HepG2 (cell line): ENCODE data around the gene BIN1. TPM values are rescaled to one million over a fixed set of nuclear protein-coding genes. Genes with fewer than 3 reads are reported as not detected.

ENCODE experiments used
- ATAC-seq: fragments of 200-7000 bp; cut with Tn5 transposase; 3 replicates; pipeline ENCODE4 v1.9.1; 2020; ENCODE audit warnings: mild to moderate bottlenecking, moderate library complexity
- BruUV-seq: library from RNA; stranded (reverse); fragments of 400-500 nt; replicated peaks from 2 replicates; lab custom pipeline; 2021; lab: Mats Ljungman, UMichigan
- CTCF ChIA-PET: fragments of 300-600 bp; formaldehyde crosslinking; extraction: SDS; loops from one replicate; lab custom pipeline; 2021; ENCODE audit warnings: low total read pairs, inconsistent platforms, low intra/inter-chr PET ratio; lab: Yijun Ruan, JAX
- POLR2A ChIA-PET: fragments of 350-600 bp; sonication (Branson Sonifier 250); formaldehyde crosslinking; loops from one replicate; lab custom pipeline; 2020; ENCODE audit warnings: antibody characterized with exemption, inconsistent platforms; lab: Yijun Ruan, JAX
- DNase-seq: peaks from one replicate; pipeline ENCODE4 v3.0.0-alpha.2; 2015; ENCODE audit warnings: low spot score
- FAIRE-seq: peaks from 3 replicates; lab custom pipeline; 2011; peaks lifted over from hg19 to GRCh38; lab: Jason Lieb, UNC
- H2AFZ ChIP-seq: one replicate; pipeline ENCODE4 v1.6.1; 2011; ENCODE audit warnings: low read length, inconsistent platforms
- H3K27ac ChIP-seq: fragments of 300-600 bp; 3 replicates; pipeline ENCODE4 v1.8.0; 2011; ENCODE audit warnings: mixed run types, mild to moderate bottlenecking, mixed read lengths, low read length, inconsistent platforms; ENCODE audit not compliant: insufficient read depth; ENCODE audit errors: extremely low read length
- H3K27me3 ChIP-seq, 2 experiments: fragments of 200-600 bp in 1 of 2; 2 replicates in 1 of 2; 3 replicates in 1 of 2; pipeline versions ENCODE4 v1.6.0 to v1.8.0; 2011; ENCODE audit warnings: low read length in 2 of 2, mild to moderate bottlenecking in 2 of 2, moderate library complexity in 2 of 2, inconsistent platforms in 1 of 2; ENCODE audit not compliant: insufficient read depth in 2 of 2, control insufficient read depth in 1 of 2
- H3K36me3 ChIP-seq, 2 experiments: fragments of 200-600 bp in 1 of 2; replicated peaks in 1 of 2; 2 replicates in 1 of 2; 3 replicates in 1 of 2; pipeline versions ENCODE4 v1.5.1 to v1.8.0; 2011; ENCODE audit warnings: low read length in 2 of 2, inconsistent platforms in 1 of 2; ENCODE audit not compliant: insufficient read depth in 2 of 2, control insufficient read depth in 1 of 2
- H3K4me1 ChIP-seq: 2 replicates; pipeline ENCODE4 v1.5.1; 2012; ENCODE audit warnings: low read length, inconsistent platforms; ENCODE audit not compliant: insufficient read depth
- H3K4me2 ChIP-seq: 2 replicates; pipeline ENCODE4 v1.6.0; 2011; ENCODE audit warnings: low read depth, low read length, inconsistent platforms
- H3K4me3 ChIP-seq, 3 experiments: fragments of 200-600 bp in 1 of 3; sonication (generic), shearing (Covaris generic) in 1 of 3; replicated peaks in 1 of 3; 2 replicates each; pipeline ENCODE4 v1.5.1; 2011 to 2016; ENCODE audit warnings: low read length in 3 of 3, inconsistent platforms in 2 of 3, low read depth in 2 of 3, mild to moderate bottlenecking in 2 of 3, control low read depth in 1 of 3, mixed read lengths in 1 of 3; ENCODE audit not compliant: insufficient read depth in 1 of 3
- H3K79me2 ChIP-seq: one replicate; pipeline ENCODE4 v1.6.1; 2011; ENCODE audit warnings: low read length, inconsistent platforms; ENCODE audit not compliant: insufficient read depth
- H3K9ac ChIP-seq: 2 replicates; pipeline ENCODE4 v1.6.0; 2011; ENCODE audit warnings: mild to moderate bottlenecking, low read depth, low read length, inconsistent platforms; ENCODE audit not compliant: insufficient read depth
- H3K9me3 ChIP-seq: 2 replicates; pipeline ENCODE4 v1.5.1; 2012; ENCODE audit warnings: mild to moderate bottlenecking, low read length
- H4K20me1 ChIP-seq: 2 replicates; pipeline ENCODE4 v1.6.0; 2011; ENCODE audit warnings: inconsistent platforms, mild to moderate bottlenecking, low read length, moderate library complexity; ENCODE audit not compliant: insufficient read depth
- ARNTL ChIP-seq: sonication (generic); formaldehyde crosslinking; IDR thresholded peaks from 2 replicates; pipeline ENCODE4 v1.4.0; 2020; ENCODE audit warnings: mild to moderate bottlenecking, missing genetic modification reagents
- BHLHE40 ChIP-seq: IDR thresholded peaks from 2 replicates; pipeline ENCODE4 v1.6.1; 2011; ENCODE audit warnings: low read length, improper control_type of control experiment
- JDP2 ChIP-seq: sonication (generic); formaldehyde crosslinking; IDR thresholded peaks from 2 replicates; pipeline ENCODE4 v1.8.1; 2022; ENCODE audit warnings: missing genetic modification reagents, borderline replicate concordance
- NFIC ChIP-seq: IDR thresholded peaks from 2 replicates; pipeline ENCODE4 v1.6.1; 2012; ENCODE audit warnings: mild to moderate bottlenecking, low read length, inconsistent platforms
- ONECUT2 ChIP-seq: sonication (generic); formaldehyde crosslinking; IDR thresholded peaks from 2 replicates; pipeline ENCODE4 v1.4.0; 2020; ENCODE audit warnings: missing genetic modification reagents
- SMAD9 ChIP-seq: sonication (generic); formaldehyde crosslinking; IDR thresholded peaks from 2 replicates; pipeline ENCODE4 v1.5.1; 2020; ENCODE audit warnings: mild to moderate bottlenecking, missing genetic modification reagents
- SRY ChIP-seq: sonication (generic); formaldehyde crosslinking; IDR thresholded peaks from 2 replicates; pipeline ENCODE4 v1.8.0; 2022; ENCODE audit warnings: mild to moderate bottlenecking, missing genetic modification reagents
- ZMYM3 ChIP-seq: sonication (generic); formaldehyde crosslinking; IDR thresholded peaks from 2 replicates; pipeline ENCODE4 v1.5.1; 2020; ENCODE audit warnings: mild to moderate bottlenecking, missing genetic modification reagents
- ZNF160 ChIP-seq: sonication (generic); formaldehyde crosslinking; IDR thresholded peaks from 2 replicates; pipeline ENCODE4 v1.8.0; 2022; ENCODE audit warnings: mild to moderate bottlenecking, inconsistent platforms, missing genetic modification reagents
- ZNF326 ChIP-seq: sonication (generic); formaldehyde crosslinking; IDR thresholded peaks from 2 replicates; pipeline ENCODE4 v1.4.0; 2020; ENCODE audit warnings: missing genetic modification reagents, borderline replicate concordance
- ZNF335 ChIP-seq: sonication (generic); formaldehyde crosslinking; IDR thresholded peaks from 2 replicates; pipeline ENCODE4 v1.4.0; 2020; ENCODE audit warnings: missing genetic modification reagents
- WGBS: methylation state at CpG from one replicate; pipeline ENCODE4 v1.1.6; 2017; ENCODE audit warnings: low lambda C conversion rate; 5-methylcytosine and 5-hydroxymethylcytosine counted together
- in situ Hi-C: cut with HindIII; loops from 2 replicates; pipeline ENCODE4 v1.10.0; 2017; ENCODE audit warnings: low pct_unique_long_range_greater_than_20kb; ENCODE audit not compliant: extremely low pct_ligation_motif_present
- intact Hi-C: fragments of 100-400 bp; cut with micrococcal nuclease; formaldehyde crosslinking; loops from one replicate; pipeline ENCODE4 v1.10.0; 2022; ENCODE audit not compliant: unreplicated experiment
- polyA plus RNA-seq, 8 experiments: library from polyadenylated mRNA; depleted of rRNA in 3 of 8; stranded (reverse) in 7 of 8; unstranded in 1 of 8; fragments of >200 nt; fragmentation: Illumina TruSeq in 4 of 8; extraction: Trizol in 4 of 8; gene quantifications; 2 replicates each; pipeline versions ENCODE4 v1.2.1 to v1.2.3, GENCODE V29; 2011 to 2016; ENCODE audit warnings: low read depth in 4 of 8, missing spikeins in 1 of 8, mixed read lengths in 1 of 8; ENCODE audit not compliant: insufficient read depth in 1 of 8
- total RNA-seq, 5 experiments: library from RNA; depleted of rRNA; stranded (reverse); fragments of >200 nt; fragmentation: Illumina TruSeq; extraction: Trizol; gene quantifications; 2 replicates each; pipeline ENCODE4 v1.2.3, GENCODE V29; 2016; ENCODE audit warnings: low read depth in 1 of 5
- TF ChIP-seq, protein P1 (sequence below): sonication (generic); formaldehyde crosslinking; IDR thresholded peaks from 2 replicates; pipeline ENCODE4 v1.8.0; 2022; ENCODE audit warnings: missing genetic modification reagents, mild to moderate bottlenecking, moderate library complexity, borderline replicate concordance
- TF ChIP-seq, protein P2 (sequence below): sonication (generic); formaldehyde crosslinking; IDR thresholded peaks from 2 replicates; pipeline ENCODE4 v1.5.0; 2020; ENCODE audit warnings: missing genetic modification reagents, mild to moderate bottlenecking, borderline replicate concordance

Gene BIN1
- total and polyA plus RNA-seq, 2 of the 13 experiments (the other 11 are each of a cell fraction or from before 2014, with no cell fraction given): 0.93 to 1.2 TPM

DNA sequence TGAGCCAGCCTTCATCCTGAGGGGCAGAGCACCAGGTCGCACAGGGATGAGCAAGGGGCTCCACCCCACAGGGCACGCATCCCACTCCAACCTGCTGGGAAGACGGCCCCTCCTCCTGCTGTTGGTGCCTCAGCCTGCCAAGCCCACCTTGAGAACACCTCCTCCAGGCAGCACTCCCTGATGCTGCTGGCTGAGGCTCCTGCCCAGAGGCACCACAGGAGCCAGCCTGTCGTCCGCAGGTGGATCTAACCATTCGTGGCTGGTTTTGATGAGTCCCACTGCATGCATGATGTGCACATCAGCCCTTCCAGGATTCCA, 58.4 kb downstream of the BIN1 start:
- intact Hi-C loops (loop anchor here (10.0 kb wide), 2 partner anchors 184 to 1304 kb away; no protein-coding TSS in a partner anchor), in situ Hi-C loops (loop anchor here (10.0 kb wide), 1 partner anchor 254 kb away; no protein-coding TSS in a partner anchor)
- no peaks in the 10 kb centered on the region for H3K36me3 ChIP-seq
- ChIA-PET POLR2A (no interaction called here), CTCF (no interaction called here)
- H3K9me3 ChIP-seq: no peaks in the 10 kb centered on the region
- ATAC-seq (no peak), DNase-seq (no peak), FAIRE-seq (no peak)
- TF ChIP-seq SMAD9 (no peak), ZMYM3 (CRISPR knock-in tag) (0 out of 2 replicates have a peak, but pooled peaks have one; percentile 17)
- H3K79me2 ChIP-seq: no peaks in the 10 kb centered on the region
- peaks cover 0 to 7% of the 10 kb centered on the region in 2 experiments; a peak in 2 of 5 replicates for H3K27me3 ChIP-seq
- H3K4me1 ChIP-seq: peaks cover 2% of the 10 kb centered on the region
- H2AFZ ChIP-seq: no peak overlapping the region
- H4K20me1 ChIP-seq: no peaks in the 10 kb centered on the region
- BruUV-seq: no TSS peak
- H3K27ac ChIP-seq: no peak overlapping the region
- WGBS: 67% methylated on average over 6 of the region's 6 CpGs
- H3K4me3 ChIP-seq: no peak overlapping the region
- H3K4me2 ChIP-seq: no peak overlapping the region
- no peak overlapping the region for H3K9ac ChIP-seq

DNA sequence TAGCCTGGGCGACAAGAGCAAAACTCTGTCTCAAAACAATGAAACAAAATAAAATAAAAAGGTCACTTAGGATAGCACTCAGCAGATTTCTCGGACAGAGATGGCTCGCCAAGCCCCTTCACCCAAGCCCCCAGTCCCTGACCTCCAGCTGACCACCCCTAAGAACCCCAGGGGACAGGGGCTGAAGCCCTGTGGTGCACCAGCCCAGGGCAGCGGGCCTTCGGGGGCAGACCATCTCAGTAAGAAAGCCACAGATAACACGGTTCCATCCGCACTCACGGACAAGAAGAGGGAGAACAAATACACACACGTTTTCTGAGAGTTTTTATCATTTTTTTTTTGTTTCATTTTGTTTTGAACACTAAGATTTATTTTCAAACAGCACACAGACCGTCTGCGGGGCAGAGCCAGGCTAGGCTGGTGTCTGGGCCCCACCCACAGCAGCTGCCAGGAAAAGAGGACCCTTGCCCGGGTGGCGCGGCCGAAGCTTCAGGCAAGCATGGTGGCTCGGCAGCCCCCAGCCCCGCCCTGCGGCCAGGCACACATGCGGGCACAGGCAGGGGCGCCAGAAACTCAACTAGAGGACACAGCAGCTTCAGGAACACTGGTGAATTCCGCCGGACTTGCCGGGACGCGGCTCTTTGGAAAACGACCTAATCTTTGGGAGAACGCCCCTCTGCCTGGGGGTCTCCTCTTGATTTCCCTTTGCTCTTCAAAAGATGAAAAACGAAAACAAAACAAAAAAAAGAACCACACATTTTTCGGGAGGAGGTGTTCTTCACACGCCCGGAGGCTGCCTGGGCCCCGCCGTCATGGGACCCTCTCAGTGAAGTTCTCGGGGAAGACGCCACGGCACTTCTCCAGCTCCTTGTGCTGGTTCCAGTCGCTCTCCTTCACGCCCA, 59.0 kb downstream of the BIN1 start:
- no peak overlapping the region for H3K4me3 ChIP-seq
- no peaks in the 10 kb centered on the region; the same call in 1 of the 2 replicates for H3K4me1 ChIP-seq
- intact Hi-C loops (loop anchor here (10.0 kb wide), 2 partner anchors 183 to 1303 kb away; no protein-coding TSS in a partner anchor), in situ Hi-C loops (loop anchor here (10.0 kb wide), 1 partner anchor 253 kb away; no protein-coding TSS in a partner anchor)
- H3K79me2 ChIP-seq: no peaks in the 10 kb centered on the region
- ChIA-PET CTCF (no interaction called here), POLR2A (no interaction called here)
- no peak for ATAC-seq
- no peak for DNase-seq
- no peaks in the 10 kb centered on the region for H3K9me3 ChIP-seq
- no peaks in the 10 kb centered on the region for H3K36me3 ChIP-seq
- H3K9ac ChIP-seq: no peak overlapping the region
- no peak for FAIRE-seq
- BruUV-seq: no TSS peak
- WGBS: 71% methylated on average over 38 of the region's 38 CpGs
- no peaks in the 10 kb centered on the region for H4K20me1 ChIP-seq
- H3K27ac ChIP-seq: no peak overlapping the region
- H2AFZ ChIP-seq: no peak overlapping the region
- H3K27me3 ChIP-seq: peaks cover 0 to 7% of the 10 kb centered on the region in 2 experiments; a peak in 2 of 5 replicates
- no peak overlapping the region for H3K4me2 ChIP-seq
- TF ChIP-seq ZNF326 (CRISPR knock-in tag): no peak
- no peak for TF ChIP-seq BHLHE40
- TF ChIP-seq JDP2: no peak
- TF ChIP-seq ARNTL (CRISPR knock-in tag): no peak
- TF ChIP-seq ZNF335 (CRISPR knock-in tag): no peak
- TF ChIP-seq ZNF160: no peak
- no peak for TF ChIP-seq ONECUT2 (CRISPR knock-in tag)
- TF ChIP-seq, protein P1, sequence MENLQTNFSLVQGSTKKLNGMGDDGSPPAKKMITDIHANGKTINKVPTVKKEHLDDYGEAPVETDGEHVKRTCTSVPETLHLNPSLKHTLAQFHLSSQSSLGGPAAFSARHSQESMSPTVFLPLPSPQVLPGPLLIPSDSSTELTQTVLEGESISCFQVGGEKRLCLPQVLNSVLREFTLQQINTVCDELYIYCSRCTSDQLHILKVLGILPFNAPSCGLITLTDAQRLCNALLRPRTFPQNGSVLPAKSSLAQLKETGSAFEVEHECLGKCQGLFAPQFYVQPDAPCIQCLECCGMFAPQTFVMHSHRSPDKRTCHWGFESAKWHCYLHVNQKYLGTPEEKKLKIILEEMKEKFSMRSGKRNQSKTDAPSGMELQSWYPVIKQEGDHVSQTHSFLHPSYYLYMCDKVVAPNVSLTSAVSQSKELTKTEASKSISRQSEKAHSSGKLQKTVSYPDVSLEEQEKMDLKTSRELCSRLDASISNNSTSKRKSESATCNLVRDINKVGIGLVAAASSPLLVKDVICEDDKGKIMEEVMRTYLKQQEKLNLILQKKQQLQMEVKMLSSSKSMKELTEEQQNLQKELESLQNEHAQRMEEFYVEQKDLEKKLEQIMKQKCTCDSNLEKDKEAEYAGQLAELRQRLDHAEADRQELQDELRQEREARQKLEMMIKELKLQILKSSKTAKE (CRISPR knock-in tag): no peak
- TF ChIP-seq, protein P2, sequence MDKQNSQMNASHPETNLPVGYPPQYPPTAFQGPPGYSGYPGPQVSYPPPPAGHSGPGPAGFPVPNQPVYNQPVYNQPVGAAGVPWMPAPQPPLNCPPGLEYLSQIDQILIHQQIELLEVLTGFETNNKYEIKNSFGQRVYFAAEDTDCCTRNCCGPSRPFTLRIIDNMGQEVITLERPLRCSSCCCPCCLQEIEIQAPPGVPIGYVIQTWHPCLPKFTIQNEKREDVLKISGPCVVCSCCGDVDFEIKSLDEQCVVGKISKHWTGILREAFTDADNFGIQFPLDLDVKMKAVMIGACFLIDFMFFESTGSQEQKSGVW (CRISPR knock-in tag): no peak
- TF ChIP-seq NFIC: no peak
- TF ChIP-seq SRY: no peak
